Measurements from ENCODE around the gene AGXT2.
"Not testable (repeated sequence)": the region's sequence is repeated elsewhere in the genome, so short reads cannot be mapped to it uniquely, and the experiment has no call there.

AGXT2 gene

DNA sequence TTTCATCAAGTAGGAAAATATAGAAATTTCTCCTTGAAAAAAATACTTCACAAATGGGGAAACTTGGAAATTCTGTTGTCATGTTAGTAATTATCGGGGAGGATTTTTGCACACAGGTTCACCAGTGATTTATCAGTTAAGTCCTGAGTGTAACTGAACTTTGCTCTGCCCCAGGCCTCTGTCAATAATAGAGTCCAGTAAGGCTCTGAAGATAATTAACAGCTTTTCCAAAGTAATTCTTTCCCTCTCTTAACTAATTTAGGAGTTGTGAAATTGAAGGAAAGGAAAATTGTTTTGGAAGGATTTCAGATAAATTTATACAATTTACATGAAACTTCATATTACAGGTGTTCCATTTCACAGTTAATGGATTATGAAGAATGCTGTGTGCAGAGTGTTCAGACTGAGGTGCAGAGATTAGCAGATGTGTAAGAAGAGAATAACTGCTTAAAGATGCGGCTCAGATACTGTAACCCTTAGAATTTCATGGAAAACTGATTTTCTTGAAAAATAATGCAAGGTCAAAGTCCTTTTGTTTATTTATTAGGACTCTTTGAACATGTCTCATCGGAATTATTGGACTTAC is 2.9 kb upstream of the AGXT2 start:
- DNase-seq = no peak

DNA sequence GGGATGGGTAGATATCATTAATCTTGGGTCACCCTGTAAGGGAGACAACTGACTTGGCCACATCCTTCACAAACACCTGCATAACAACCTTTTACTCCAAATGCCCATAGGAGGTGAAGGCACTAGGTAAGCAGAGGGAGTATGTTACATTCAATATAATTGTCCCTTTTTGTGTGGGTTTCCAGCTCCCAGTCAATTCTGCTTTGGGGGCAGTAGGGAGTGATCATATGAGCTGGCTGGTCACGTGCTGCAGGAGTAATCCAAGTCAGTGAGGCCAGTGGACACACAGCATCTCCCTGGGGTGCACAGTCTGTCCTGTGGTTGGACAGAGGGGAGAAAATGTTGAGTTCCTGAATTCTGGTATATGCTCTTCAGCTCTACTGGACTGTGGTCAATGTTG is 1.2 kb upstream of the AGXT2 start:
- DNase-seq = no peak

DNA sequence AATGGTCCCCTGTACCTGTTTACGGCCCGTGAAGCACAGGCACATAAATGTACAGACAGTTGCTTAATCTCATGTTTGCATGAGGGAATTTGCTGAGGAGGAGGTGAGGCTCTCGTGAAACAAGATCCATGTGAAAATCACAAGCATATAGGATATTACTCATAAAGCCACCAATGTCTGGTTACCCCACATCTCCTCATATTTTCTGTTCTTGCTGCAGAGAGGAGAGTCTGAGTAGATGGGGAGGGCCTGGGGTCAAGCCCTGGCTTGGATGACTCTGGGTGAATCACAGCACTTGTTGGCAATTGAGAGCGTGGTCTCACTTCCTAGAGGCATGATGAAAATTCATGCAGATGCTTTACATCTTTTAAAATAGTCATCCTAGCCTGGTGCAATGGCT is 975 bp downstream of the AGXT2 start:
- DNase-seq = no peak

DNA sequence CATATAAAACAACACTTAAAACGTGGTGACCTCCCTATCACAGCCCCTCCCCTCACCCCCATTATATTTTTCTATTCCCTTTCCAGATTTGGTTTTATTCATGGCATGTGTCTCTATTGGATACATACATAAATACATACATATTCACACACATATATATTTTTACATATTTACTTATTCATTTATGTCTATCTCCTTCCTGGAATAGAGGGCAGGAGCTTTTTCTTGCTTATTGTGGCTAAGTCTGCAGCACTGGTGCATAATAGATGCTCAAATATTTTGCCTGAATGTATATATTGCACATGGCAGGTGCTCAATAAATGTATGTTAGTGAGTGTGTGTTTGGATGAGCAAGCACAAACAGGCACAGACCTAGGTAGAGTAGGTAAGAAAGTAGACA is 2.5 kb downstream of the AGXT2 start:
- DNase-seq = no peak

DNA sequence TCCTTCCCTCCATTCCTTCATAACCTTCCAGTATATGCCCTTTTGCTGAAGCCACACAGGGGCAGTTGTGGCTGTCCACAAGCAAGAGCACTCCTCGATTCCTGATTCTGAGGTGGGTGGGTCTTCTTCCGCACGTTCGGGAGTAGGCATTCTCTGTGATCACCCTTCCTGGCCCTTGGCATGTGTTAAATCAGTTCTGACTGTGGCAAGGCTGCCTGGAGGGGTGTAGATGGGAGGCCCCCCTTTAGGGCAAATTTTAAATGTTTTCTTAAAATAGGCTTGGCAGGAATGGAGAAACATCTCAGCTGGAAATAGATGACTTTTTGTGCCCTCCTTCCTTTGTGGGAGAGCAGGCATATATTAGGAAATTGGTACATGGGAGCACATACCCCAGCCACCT is 3.1 kb downstream of the AGXT2 start:
- DNase-seq = no peak

DNA sequence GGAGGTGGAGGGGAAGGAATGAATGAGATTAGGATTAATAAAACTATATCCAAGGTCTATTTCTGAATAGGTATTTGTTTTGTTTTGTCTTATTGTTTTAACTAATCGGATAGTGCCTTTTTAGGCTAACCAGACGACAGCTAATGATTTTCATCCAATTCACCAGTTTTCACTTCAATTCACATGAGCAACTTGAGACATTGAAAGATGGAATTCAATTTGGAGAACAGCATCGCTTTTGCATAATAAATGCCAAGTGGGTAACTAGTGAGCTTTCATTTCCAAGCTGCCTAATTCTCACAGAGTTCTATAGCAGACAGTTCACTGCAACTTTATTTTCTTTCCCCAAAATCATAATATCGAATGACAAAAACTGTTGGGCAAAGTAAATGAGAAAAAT is 5.0 kb downstream of the AGXT2 start:
- DNase-seq = no peak

DNA sequence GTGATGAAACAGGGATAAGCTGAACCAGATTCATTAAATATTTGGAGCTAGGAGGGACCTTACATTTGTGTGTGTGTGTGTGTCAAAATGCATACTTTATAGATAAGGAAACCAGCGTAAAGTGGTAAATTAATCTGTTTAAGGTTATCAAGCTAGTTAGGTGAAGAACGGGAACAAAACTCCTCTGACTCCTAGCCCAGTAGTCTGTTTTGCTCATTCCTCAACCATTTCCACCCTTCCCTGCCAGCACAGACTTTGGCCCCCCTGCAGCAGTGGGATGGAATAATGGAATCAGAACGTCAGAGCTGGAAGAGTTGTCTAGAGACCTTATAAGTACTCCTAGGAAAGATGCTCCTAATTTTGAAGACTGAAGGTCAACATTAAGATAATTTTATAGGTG is 6.5 kb downstream of the AGXT2 start:
- no peak for DNase-seq

DNA sequence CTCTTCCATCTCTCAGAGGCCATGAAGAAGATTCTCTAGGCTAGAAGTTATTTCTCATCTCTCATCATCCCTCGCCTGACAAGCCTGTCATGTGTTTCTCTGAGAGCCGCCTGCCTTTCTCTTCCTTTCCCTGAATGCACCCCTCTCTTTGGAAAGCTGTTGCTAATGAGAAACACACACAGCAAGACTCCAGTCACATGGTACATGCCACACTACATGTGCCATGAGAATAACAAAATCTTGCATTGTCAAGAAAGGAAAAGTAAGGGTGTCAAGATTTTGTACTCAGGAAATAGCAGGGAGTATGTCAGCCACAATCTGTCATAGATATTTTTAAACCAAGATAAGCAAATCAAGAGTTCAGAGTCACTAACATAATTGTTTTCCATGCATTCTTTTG is 8.9 kb downstream of the AGXT2 start:
- no peak for DNase-seq

DNA sequence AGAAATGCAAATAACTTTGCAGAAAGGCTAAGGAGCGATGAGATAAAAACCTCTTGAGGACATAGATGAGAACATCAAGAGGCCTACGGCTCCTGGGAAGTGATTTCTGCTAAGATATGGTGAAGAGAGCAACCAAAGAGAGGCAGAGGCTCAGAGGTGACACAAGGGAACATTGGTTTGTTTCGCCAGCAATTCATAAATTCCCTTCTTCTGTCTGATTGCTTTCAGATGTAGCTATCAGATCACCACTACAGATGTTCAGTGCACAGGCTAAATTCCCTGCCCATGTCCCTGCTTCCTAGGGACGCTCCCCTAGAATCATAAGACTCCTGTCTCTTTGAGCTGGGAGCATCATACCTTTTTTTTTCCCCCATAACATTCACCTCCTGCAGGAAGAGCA is 11.2 kb downstream of the AGXT2 start:
- no peak for DNase-seq

DNA sequence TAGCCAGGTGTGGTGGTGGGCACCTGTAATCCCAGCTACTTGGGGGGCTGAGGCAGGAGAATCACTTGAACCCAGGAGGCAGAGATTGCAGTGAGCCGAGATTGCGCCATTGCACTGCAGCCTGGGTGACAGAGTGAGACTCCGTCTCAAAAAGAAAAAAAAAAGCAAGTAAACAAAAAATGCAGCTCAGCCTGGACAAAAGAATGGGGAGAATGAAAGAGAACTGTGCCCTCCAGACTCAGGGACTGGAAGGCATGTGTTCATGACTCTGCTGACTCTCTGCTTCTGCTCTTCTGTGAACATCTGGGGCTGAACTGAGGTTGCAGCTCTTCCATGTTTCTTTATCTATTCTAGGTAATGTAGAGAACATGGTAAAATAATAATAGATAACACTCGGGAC is 11.8 kb downstream of the AGXT2 start:
- not testable (repeated sequence) for DNase-seq

DNA sequence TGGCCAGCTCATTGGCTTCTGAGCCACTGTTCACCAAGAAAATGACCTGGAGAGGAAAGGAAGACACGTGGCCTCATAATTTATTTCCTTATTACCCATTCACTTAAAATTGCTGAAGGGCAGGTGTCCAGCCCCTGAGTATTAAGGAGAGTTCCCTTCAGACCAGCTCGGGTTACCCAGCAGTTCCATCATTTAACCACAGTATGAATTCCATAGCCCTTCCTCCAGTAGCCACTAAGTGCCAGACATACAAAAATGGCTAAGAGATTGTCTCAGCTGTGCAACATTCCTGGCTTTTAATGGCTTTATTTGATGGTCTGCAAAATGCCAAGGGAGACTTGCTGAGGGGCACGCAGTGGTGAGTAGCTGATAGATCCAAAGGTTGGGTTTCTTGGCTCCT is 12.5 kb downstream of the AGXT2 start:
- no peak for DNase-seq

DNA sequence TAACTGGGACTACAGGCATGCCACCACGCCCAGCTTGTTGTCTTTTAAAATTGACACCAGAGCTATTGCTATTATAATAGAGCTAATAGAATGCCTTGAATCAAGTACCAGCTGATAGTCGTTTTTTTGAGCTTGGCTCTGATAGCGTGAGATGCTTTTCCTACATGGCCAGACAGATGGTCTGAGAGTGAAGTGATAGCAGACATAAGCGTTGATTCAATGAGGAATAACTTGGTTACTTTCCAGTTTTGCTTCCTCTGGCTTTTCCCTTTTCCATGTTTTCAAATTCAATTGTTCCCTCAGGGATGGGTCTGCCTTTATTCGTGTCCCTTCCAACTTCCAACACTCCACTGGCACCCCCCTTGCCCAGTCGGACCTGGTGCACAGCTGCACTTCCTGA is 15.4 kb downstream of the AGXT2 start:
- DNase-seq = no peak

DNA sequence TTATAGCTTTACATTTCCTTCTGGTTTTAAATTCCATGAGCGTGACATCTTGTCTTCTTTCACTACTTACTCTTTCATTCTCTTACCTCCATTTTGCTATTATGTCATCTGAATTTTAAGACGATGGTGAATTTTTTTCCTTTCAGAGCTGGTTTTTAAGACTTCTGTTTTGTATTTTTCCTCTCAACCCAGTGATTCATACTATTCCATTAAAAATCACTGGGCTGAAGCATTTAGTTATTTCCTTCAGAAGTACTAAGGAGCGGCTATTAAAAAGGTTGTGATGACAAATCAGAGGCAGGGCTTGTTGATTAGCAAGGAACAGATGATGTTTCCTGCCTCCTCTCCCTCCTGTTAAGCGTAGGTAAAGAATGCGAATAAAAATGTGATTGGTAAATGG is 16.5 kb downstream of the AGXT2 start:
- DNase-seq = no peak

DNA sequence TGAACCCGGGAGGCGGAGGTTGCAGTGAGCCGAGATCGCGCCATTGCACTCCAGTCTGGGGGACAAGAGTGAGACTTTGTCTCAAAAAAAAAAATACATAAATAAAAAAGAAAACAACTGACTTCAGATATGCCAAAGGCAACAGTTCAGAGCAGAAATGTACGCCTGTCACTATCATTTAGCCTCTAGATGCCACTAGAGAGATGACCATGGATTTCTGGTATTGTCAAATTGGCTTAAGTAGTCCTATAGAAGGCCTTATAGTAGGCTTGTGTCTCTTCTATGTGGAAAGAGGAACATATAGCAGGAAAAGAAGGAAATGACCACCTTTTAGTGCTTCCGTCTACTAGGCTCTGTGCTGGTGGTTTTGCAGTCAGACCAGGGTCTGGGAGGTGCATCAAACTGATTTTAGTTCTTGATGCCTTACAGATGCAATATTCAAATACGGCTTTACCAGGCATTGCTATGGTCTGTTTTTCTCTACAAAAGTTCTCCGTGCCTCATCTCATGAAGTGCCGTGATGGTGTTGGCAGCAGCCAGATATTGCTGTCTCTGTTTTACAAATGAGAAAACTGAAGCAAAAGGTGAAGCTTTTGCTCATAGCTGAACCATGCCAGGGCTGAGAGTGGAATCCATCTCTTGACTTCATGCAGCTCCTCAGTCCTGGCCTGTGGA is 17.2 kb downstream of the AGXT2 start:
- DNase-seq = no peak

DNA sequence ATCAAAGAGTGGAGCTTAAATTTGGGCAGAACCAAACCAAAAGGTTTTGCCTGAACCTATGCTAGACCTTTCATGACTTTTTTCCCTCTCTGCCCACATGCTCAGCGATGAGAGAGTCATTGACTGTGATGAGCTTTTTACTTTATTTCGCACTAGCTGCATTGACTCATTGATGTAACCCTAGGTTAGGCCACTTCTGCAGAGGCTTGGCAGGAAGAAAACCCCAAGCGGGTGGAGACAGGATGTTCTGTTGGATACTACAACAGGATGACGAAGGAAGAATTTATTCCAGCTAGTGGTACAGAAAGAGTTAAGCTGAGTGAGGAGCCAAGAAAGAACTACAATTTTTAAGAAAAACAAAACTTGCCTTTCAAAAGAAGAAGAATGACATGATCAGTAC is 18.4 kb downstream of the AGXT2 start:
- no peak for DNase-seq

DNA sequence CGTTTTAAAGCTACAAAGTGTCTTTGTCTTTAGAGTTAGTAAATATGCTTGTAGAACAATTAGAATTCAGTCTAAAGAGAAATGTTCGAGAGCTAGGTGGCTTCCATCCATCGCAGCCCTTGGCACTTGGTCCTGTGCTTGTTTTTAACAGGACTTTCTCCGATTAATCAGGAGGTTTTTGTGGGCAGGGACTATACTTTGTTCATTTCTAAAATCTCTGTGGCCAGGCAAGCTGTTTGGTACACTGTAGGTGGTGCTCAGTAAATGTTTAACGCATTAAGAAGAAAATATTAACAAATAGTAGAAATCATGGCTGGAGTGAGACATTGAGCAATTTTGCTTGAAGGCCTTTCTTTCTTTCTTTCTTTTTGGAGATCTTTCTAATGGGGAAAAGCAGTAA is 20.8 kb downstream of the AGXT2 start:
- no peak for DNase-seq

DNA sequence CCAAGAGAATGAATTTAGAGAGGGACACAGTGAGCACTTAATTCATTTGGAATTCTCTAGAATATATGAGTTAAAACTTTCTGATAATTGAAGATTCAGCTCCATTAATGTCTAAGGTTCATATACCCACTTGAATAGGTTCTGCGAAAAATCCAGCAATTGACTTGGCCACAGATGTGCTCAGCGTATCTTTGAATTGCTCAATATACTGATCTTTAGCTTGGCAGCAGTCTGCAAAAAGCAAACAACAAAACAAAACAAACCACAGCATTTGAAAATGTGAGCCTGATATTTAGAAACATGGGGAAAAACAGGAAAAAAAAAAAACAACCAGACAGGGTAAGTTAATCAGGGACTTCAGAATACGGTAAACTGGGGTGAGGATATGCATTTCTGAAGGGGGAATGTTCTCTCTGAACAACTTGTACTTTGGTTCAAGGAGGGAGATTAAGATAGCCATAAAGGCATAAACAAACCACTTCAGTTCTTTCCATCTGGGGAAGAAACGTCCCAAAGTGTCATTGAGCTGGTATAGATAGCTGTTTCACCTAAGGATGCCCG is 21.4 kb downstream of the AGXT2 start:
- no peak for DNase-seq

DNA sequence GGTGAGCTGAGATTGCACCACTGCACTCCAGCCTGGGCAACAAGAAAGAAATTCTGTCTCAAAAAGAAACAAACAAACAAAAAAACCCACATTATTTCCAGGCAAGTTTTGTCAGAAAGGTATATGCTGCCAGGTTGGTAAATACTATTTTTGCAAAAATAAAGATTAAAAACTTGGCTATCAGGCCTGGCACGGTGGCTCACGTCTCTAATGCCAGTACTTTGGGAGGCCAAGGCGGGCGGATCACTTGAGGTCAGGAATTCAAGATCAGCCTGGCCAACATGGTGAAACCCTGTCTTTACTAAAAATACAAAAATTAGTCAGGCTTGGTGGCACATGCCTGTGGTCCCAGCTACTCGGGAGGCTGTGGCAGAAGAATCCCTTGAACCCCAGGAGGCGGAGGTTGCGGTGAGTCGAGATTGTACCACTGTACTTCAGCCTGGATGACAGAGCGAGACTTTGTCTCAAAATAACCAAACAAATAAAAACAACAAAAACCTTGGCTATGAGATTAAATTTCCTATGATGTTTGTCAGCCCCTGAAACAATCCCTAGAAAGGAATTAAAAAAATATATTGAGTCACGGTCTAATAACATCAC is 22.7 kb downstream of the AGXT2 start:
- DNase-seq = no peak

DNA sequence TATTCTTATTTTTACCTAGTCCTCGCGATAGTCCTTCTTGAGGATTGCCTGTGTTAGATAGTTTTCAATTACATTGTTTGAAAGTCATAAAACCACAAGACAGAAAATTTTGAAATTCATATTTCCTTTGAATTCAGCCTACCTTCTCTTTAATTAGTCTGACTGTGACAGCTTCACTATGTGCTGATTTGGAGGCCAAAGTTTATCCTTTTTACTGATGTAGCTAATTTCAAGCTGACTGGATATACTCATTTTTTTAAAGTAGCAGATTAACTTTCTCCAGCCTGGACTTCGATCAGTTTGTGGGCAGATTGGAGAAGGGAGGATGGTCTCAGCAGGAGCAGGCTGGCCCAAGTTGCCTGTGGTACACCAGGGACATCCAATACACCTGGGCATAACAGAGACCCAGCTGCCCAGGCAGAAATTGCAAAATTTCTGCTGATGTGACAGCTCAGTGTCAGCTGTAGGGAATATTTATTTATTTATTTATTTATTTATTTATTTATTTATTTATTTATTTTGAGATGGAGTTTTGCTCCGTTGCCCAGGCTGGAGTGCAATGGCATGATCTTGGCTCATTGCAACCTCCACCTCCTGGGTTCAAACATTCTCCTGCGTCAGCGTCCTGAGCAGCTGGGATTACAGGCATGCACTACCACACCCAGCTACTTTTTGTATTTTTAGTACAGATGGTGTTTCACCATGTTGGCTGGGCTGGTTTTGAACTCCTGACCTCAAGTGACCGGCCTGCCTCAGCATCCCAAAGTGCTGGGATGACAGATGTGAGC is 24.2 kb downstream of the AGXT2 start:
- no peak for DNase-seq

DNA sequence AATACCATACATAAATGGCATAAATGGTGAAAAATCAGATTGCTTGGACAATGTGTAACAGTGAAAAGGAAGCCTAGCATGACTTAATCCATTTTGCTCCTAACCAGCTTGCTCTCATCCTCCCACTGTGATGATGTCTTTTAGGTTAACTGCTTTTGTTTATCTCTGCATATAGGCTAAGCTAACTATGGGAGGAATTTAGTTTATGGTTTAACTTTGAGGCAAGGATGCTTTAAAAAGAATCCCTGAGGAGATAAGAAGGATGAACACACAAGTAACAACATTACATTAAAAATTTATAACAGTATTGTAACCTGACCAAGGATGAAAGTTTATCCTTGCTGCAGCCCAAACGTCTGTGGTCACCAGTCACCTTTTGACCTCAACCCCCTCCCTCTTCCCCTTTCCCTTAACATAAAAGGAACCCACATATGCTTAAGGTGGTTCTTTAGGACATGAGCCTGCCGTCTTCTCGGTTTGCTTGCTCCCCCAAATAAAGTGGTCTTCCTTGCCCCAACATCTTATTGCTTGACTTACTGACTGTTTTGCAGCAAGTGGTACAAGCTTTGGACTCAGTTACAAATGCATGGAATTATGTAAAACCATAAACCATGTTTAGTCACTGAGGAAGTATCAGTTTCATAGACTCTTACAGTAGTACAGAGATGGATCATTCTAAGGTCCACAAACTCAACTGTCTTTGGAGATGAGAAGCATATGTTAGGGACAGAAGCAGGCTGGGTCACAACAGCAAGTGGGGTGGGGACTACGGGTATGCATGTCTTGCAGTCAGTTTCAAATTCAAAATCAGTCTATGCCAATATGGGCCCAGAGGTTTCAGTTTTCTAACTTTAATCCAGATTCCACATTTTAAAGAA is 31.3 kb downstream of the AGXT2 start:
- no peak for DNase-seq

DNA sequence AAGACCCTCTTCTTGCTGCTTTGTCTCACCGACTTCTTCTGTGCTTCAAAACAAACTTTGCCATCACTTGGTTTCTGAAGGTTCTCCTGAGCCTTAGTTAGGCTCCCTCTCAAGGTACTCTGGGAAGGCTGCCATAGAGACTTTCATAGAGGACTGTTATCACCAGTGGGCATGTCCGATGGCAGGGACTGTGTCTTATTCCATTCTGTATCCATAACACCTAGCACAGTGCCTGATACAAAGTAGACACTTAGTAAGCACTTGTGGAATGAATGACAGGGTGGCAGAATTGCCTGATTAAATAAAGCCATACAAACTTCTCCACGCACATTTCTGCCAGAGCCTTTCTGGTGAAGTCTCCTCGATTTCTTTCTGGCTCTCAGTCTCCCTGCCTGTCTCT is 32.7 kb downstream of the AGXT2 start:
- DNase-seq = no peak

DNA sequence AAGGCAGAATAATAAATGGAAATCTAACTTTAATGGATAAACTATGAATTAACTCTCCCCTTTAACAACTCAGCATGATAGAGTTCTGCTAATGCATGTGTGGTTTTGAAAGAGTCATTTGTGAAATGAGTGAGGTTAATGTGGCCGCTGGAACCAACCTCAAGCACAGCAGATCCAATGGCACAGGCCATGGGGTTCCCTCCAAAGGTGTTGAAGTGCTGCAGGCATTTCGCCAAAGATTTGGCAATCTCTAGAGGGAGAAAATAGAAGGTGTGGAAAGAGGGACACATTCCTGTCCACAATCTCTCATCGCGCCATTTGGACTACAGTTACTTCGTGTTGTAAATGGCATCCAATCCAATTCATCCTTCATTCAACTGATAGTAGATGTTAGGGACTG is 35.0 kb downstream of the AGXT2 start:
- DNase-seq = no peak

DNA sequence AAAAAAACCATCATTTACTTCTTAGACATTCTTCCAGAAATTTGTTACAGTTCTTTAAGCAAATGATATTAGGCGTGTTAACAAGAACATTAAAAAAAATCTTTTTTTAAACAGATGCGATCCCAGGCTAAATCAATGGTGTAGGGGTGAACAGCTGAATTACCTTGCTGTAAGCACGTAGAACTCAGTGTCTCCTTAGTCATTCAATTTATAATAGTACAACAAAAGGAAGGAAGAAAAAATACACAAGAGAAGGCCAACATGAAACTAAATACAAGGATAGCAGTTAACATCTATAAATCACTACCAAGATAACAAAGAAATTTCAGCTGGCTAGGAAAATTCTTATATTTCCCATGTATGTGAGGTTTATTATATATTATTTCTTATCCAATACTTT is 35.4 kb downstream of the AGXT2 start:
- no peak for DNase-seq
